Pancreas (tissue), 10 donors: Measurements from ENCODE around the gene CNR1. TPM values are rescaled to one million over a fixed set of nuclear protein-coding genes. Genes with fewer than 3 reads are reported as not detected.
A peak's percentile ranks its signal among the peaks of the same experiment; 100 is the strongest.
"Not testable (repeated sequence)": the region's sequence is repeated elsewhere in the genome, so short reads cannot be mapped to it uniquely, and the experiment has no call there.

Source experiments
- ATAC-seq, 4 donors: fragments of 200-7000 bp; cut with Tn5 transposase; one replicate each; pipeline versions ENCODE4 v1.8.0 to v1.9.1; 2020; ENCODE audit warnings: mild to moderate bottlenecking in 4 of 4, moderate library complexity in 4 of 4
- DNase-seq, 6 donors: peaks; one replicate each; pipeline ENCODE4 v3.0.0-alpha.2; 2020
- FAIRE-seq: peaks from 2 replicates; lab custom pipeline; 2012; peaks lifted over from hg19 to GRCh38; lab: Jason Lieb, UNC
- H3K27ac ChIP-seq, 4 donors: fragments of 200-600 bp; sonication (generic); 1 replicate in 3 of 4; 2 replicates in 1 of 4; pipeline versions ENCODE4 v1.5.0 to v1.8.0; 2020
- H3K27me3 ChIP-seq, 4 donors: fragments of 200-600 bp; one replicate each; pipeline ENCODE4 v1.8.0; 2021
- H3K36me3 ChIP-seq, 3 donors: fragments of 200-600 bp; sonication (generic) in 1 of 3; one replicate each; pipeline versions ENCODE4 v1.5.0 to v1.8.0; 2020 to 2021
- H3K4me1 ChIP-seq, 3 donors: fragments of 200-600 bp; one replicate each; pipeline ENCODE4 v1.8.0; 2021
- H3K4me3 ChIP-seq, 4 donors: fragments of 200-600 bp; sonication (generic) in 2 of 4; one replicate each; pipeline versions ENCODE4 v1.5.0 to v1.8.0; 2020 to 2021
- H3K9me3 ChIP-seq, 4 donors: fragments of 200-600 bp; one replicate each; pipeline ENCODE4 v1.8.0; 2021
- CTCF ChIP-seq, 4 donors: fragments of 200-600 bp; sonication (generic) in 3 of 4; IDR thresholded peaks; one replicate each; pipeline versions ENCODE4 v1.5.0 to v1.8.0; 2021; ENCODE audit warnings: antibody characterized with exemption in 4 of 4
- WGBS, 2 donors: extraction: QIAGEN DNeasy Blood & Tissue Kit; methylation state at CpG; one replicate each; pipeline ENCODE4 v1.1.7; 2013; 5-methylcytosine and 5-hydroxymethylcytosine counted together
- intact Hi-C, 3 donors: fragments of 100-400 bp; cut with DNase I; formaldehyde crosslinking; loops; one replicate each; pipeline versions ENCODE4 v1.11.1 to v1.14.2; 2022
- polyA plus RNA-seq, 2 donors: library from polyadenylated mRNA; stranded (reverse); fragments of 200-250 nt; gene quantifications; one replicate each; pipeline ENCODE4 v1.2.3, GENCODE V29; 2013
- total RNA-seq, 6 donors: library from RNA; stranded (reverse); fragmentation: NEBNext Ultra II Directional in 4 of 6; extraction: Animal tissue kit (Norgen Biotek cat#: 25700) in 4 of 6; gene quantifications; one replicate each; pipeline versions ENCODE4 v1.2.1 to v1.2.4, GENCODE V29; 2021 to 2023
- donor health status: healthy with polysubstance abuse.
- donor health status: DM: no; HTN: no; CAD: no; lungs with moderate emphysema.
- donor health status: DM: no; HTN: no; CAD: no.
- donor health status: control.
- donor health status: control.
- donor health status: Bipolar disorder and iron deficiency.
- donor health status: DM: yes; HTN: yes; CAD: no.
- donor health status: DM: no; HTN: no; CAD: no.
- donor health status: DM: no; HTN: no; CAD: no.
- donor health status: DM: yes; HTN: yes; CAD: no.

Gene CNR1
- total RNA-seq (1 to 10 TPM in 1 of 6 donors, under 1 TPM in 5; 0.24 to 1.3 (median 0.68) TPM), polyA plus RNA-seq (under 1 TPM; 0.65 to 0.96 TPM)

- ATAC-seq, result peak; percentile 69 to 90 (median 85)
- intact Hi-C loops, result no loop called here
Observed at GRCh38 chr6:88165844-88166492, at the start of gene CNR1. Gene CNR1, minus strand, starts transcription at chr6:88166347. Its CDS starts 21,073 bp downstream, at chr6:88145274.

GRCh38 chr6:88211446-88211845, 45.3 kb upstream of the CNR1 start:
- ATAC-seq (no peak), FAIRE-seq (no peak), DNase-seq (no peak)
- no peaks in the 10 kb centered on the region for H3K9me3 ChIP-seq
- no peak for TF ChIP-seq CTCF (IDR thresholded peaks at IDR 0.05)
- no peaks in the 10 kb centered on the region for H3K27me3 ChIP-seq
- no peaks in the 10 kb centered on the region for H3K36me3 ChIP-seq
- H3K27ac ChIP-seq, result no peak overlapping the region
- H3K4me1 ChIP-seq, result no peaks in the 10 kb centered on the region
- 43 to 52% methylated on average over 4 of the region's 4 CpGs for WGBS, 2 donors
- intact Hi-C loops, result no loop called here
- H3K4me3 ChIP-seq, result no peak overlapping the region

More at GRCh38 chr6:88165844-88166492, at the start of gene CNR1:
- H3K9me3 ChIP-seq, result no peaks in the 10 kb centered on the region
- peaks cover 0 to 26% (median 3%) of the 10 kb centered on the region in 4 donors for H3K27me3 ChIP-seq
- H3K4me3 ChIP-seq, result peak within 1 kb of the TSS; percentile 27 to 54 (median 32)
- TF ChIP-seq CTCF (IDR thresholded peaks at IDR 0.05), result no peak
- H3K36me3 ChIP-seq, result no peaks in the 10 kb centered on the region
- WGBS, 2 donors, result 1% methylated on average over 43 to 78 of the region's 78 CpGs
- peak within 1 kb of the TSS in 1 of 4 donors; percentile 33 for H3K27ac ChIP-seq
- DNase-seq, result peak in 5 of 6 donors; percentile 22 to 77 (median 35)
- no peak for FAIRE-seq
- H3K4me1 ChIP-seq, result no peaks in the 10 kb centered on the region

DNA sequence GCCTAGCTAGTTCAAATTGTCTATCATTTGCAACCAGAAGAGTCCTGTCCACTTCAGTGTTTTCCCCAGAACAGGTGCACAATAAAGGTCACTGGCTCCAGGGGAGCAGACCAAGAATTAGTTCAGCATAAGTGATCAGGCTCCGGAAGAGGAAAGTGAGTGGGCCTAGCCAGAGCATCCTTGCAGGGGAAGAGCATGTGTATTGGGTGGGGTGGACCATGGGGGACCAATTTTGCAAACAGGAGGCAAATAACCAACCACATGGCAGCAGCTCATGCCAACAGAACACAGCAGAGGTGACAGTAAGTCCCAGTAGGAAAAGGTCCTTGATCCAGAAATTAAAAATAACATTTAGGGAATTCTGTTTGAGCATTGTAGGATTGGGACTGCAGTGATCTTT, 43.2 kb upstream of the CNR1 start:
- intact Hi-C loops, result no loop called here

DNA sequence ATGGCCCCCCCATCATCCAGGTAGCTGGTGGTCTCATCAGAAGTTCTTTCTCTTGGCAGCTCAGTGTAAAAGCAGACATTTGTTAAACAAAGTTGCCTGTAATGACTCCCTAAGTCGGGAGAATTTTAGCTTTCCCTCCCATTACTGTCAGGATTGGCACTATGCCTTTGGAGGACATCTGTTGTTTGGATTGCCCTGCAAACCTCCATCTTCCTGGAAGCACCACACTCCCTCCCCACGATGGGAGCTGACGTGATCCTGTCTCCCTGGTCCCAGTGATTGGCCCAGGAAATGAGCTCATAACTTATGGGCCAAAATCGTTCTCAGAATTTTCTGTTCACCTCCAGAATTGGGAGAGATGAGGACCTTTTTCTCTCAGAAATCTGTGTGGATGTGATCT, 42.6 kb upstream of the CNR1 start:
- no peaks in the 10 kb centered on the region for H3K4me1 ChIP-seq
- ATAC-seq, result no peak
- no peak overlapping the region for H3K4me3 ChIP-seq
- H3K27me3 ChIP-seq, result no peaks in the 10 kb centered on the region
- H3K27ac ChIP-seq, result no peak overlapping the region
- 34 to 52% methylated on average over 4 of the region's 4 CpGs for WGBS, 2 donors
- no peaks in the 10 kb centered on the region for H3K36me3 ChIP-seq
- no peak for DNase-seq
- FAIRE-seq, result no peak
- intact Hi-C loops, result no loop called here
- TF ChIP-seq CTCF (IDR thresholded peaks at IDR 0.05), result no peak
- no peaks in the 10 kb centered on the region for H3K9me3 ChIP-seq

More for the DNA sequence above, 43.2 kb upstream of the CNR1 start:
- no peak for TF ChIP-seq CTCF (IDR thresholded peaks at IDR 0.05)
- H3K9me3 ChIP-seq, result no peaks in the 10 kb centered on the region
- DNase-seq, result no peak
- no peak for ATAC-seq
- FAIRE-seq, result no peak
- H3K27ac ChIP-seq, result no peak overlapping the region
- no peak overlapping the region for H3K4me3 ChIP-seq
- no peaks in the 10 kb centered on the region for H3K4me1 ChIP-seq
- 55 to 64% methylated on average over 1 of the region's 1 CpG for WGBS, 2 donors
- no peaks in the 10 kb centered on the region for H3K36me3 ChIP-seq
- H3K27me3 ChIP-seq, result no peaks in the 10 kb centered on the region

DNA sequence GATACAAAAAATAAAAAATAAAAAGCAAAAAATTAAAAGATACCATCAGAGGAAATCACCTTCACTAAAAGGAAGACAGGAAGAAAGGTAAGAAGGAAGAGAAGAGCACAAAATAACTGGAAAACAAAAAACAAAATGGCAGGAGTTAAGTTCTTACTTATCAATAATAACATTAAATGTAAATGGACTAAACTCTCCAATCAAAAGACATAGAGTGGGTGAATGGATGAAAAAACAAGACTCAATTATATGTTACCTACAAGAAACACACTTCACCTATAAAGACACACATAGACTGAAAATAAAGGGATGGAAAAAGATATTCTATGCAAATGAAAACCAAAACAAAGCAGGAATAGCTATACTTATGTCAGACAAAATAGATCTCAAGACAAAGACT, 35.6 kb upstream of the CNR1 start:
- H3K4me1 ChIP-seq, H3K27ac ChIP-seq, intact Hi-C loops, FAIRE-seq, H3K4me3 ChIP-seq, H3K9me3 ChIP-seq, ATAC-seq, DNase-seq, H3K36me3 ChIP-seq, H3K27me3 ChIP-seq: not testable (repeated sequence)
